DMS53 treated with DMSO at 0.1 percent for 48 hours (cell line): ENCODE measurements around the gene ABHD14A.
"Not testable (repeated sequence)": the region's sequence is repeated elsewhere in the genome, so short reads cannot be mapped to it uniquely, and the experiment has no call there.

ENCODE experiments used
- DNase-seq: peaks from one replicate; lab custom pipeline; 2025; ENCODE audit not compliant: unreplicated experiment; lab: John Stamatoyannopoulos, UW

Gene ABHD14A

DNA sequence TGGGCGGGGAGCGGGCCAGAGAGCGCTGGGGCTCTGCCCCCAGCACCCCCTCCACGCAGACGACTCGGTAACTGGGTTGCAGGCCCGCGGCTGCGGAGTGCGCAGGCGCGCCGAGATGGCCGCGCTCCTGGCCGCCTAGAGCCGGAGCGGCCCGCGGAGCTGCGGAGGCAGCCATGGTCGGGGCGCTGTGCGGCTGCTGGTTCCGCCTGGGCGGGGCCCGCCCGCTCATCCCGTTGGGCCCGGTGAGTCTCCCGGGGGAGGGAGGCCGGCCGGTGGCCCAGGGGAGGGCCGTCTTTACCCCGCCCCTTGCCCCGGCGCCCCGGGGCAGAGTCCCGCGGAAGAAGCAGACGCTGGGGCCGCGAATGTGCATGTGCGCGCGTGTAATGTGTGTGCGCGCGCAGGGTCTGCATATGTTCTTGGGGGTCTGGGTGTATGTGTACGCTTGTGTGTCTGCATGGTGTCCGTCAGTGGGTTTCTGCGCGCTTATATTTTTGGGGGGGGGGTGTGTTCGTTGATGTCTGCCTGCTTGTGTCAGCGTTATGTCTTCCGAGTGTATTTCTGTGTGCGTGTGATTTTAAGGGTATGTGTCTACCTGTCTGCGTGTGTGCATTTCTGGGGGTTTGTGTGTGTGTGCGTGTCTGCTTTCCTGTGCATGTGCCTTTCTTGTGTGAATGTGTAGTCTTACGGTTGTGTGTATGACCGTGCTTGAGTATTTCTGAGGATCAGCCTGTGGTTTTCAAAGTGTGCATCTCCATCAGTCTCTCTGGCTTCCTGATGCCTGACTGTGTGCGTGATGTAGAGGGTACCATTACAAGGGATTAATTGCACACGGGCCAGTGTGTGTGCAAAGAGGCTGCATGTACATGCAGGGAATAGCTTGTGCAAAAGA lies at the start of gene ABHD14A:
TSS of gene ABHD14A (plus strand) at position 102 of the 889 bp plus-strand sequence. CDS start at position 174, 72 bp downstream.
- DNase-seq: peak; percentile 6

DNA sequence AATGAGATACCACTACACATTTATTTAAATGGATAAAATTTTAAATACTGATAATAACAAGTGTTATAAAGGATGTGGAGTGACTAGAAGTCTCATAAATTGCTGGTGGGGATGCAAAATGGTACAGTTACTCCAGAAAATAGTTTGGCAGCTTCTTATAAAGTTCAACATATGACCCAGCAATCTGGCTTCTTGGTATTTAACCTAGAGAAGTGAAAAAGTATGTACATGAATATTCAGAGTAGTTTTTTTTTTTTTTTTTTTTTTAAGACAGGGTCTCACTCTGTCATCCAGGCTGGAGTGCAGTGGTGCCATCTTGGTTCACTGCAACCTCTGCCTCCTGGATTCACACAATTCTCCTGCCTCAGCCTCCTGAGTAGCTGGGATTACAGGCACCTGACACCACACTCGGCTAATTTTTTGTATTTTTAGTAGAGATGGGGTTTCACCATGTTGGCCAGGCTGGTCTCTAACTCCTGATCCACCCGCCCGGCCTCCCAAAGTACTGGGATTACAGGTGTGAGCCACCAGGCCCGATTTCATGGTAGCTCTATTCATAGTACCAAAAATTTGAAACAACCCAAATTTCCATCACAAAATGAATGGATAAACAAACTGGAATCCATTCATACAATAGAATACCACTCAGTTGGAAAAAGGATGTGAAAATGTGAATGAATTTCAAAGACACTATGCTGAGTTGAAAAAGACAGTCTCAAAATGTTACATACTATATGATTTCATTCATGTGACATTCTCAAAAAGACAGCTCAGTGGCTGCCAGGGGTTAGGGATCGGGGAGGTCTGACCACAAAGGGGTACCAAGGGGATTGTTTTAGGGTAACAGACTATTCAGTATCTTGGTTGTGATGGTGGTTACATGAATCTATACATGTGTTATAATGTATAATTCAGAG lies 47.5 kb upstream of the ABHD14A start:
- DNase-seq: no peak

DNA sequence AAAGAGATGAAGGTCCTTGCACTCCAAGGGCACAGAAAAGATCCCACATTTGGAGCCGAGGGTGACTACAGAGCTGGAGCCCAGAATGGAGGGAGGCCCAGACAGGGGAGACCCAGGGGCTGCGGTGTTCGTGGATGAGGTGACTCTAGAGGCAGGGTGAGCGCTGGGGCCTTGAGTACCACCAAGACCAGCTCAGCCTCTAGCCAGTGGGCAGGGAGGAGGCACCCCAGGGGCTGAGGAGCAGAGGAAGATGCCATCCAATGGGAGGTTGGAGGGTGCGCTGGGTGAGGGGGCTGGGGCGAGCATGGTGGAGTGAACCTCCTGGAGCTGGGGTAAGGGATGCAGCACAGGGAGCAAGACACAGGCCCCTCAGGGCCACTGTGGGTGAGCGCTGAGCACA lies 46.4 kb upstream of the ABHD14A start:
- DNase-seq: no peak

DNA sequence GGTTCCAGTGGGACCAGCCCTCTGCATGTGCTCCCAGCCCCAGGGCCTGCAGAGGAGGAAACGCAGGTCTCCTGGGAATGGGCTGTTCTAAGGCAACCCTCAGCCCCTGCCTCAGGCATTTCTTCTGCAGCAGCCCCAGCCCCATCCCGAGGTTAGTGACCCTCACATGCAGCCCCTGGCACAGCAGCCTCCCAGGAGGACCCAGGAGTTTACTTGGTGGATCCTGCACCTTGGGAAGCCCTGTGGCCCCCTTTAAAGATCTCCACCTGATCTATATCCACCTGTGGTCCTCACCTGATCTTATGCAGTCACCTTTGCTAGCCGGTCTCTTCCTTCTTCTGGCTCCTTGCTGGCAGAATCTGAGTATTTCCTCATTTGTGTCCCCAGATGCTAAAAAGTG lies 45.9 kb upstream of the ABHD14A start:
- not testable (repeated sequence) for DNase-seq

DNA sequence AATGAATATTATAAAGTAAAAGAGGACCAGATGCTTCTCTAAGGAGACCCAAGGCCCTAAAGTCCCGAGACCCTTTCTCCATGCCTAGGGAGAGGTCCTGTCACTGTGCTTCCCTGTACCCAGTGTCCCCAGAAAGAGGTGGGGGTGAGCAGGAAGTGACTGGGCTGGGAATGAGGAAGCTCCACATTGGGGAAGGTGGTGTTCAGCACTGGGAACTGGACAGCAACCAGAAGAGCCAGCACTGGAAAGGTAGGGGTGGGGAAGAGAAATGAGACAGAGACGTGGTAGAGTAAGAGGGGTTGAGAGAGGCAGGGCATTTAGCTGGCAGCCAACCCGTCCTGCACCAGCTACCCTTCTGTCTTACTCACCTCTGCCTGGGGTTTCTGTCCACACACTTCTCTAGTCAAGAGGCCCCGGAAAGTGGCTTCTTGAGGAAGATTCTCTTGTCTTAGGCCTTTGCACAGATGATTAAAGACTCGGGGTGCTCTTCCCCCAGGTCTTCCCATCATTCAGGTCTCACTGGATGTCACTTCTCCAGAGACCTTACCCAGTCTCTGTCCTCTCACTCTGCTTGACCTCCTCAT lies 45.4 kb upstream of the ABHD14A start:
- DNase-seq: no peak

DNA sequence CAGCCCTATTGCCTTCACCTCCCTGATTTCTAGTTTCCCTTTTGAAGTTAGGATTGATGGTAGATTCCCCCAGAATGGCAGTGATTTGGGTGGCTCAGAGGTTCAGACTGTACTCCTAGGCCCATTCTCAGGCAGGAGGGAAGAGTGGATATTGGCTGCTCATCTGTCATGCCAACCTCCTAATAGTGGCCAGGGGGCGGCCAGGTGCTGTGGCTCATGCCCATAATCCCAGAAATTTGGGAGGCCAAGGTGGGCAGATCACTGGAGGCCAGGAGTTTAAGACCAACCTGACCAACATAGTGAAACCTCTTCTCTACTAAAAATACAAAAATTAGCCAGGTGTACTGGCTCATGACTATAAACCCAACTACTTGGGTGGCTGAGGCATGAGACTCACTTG lies 44.4 kb upstream of the ABHD14A start:
- no peak for DNase-seq

DNA sequence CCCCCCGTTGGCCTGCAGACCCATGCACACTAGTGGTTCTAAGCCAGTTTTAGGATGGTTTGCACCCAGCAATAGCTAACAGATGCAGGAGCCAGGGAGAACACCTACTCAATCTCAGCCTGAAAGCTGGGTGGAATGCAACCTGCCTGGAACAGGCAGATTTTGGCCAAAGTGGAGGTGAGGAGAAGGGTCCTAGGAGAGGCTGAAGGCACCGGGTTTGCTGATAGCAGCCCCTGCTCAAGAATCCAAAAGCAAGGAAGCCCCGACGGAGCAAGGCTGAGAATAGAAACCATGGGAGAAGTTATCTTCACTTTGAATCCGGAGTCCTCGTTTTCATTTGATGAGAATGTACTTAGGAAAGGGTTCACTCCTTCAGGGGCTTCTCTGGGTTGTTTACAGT lies 43.1 kb upstream of the ABHD14A start:
- no peak for DNase-seq

DNA sequence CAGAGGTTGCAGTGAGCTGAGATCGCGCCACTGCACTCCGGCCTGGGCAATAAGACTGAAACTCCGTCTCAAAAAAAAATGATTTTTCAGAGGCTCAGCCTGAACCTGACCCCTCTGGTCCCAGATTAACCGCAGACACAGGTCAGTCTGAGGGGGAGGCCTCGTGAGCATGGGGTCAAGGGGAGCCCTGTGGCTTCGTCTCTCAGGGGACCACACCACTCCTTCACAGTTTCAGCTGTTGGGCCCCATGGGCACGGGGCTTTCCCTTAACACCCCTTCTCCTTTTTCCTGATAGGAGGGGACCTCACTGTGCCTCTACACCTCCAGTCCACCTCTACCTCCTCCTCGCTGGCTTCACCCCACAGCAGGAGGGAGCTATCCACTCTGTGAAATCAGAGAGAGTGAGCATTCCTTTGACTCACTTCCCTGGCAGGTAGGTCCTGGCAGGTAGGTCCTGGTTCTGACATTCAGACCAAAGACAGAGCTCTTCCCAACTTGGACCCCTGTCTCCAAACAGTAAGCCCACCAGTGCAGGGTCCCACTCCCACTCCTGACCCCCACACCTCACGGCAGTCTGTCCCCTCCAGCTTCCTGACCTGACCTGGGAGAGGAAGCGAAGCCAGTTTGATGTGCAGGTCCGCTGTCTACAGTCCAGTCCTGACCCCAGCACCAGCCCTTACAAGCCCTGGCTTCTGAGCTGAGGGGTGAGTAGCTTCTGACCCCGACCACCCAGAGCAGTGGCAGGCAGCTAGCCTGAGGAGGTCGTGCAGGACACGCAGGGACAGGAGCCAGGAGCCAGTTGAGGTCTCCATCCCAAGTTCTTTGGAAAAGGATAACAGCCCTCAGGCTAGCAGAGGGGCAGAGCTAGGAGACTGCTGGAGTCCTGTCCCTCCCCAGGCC lies 42.1 kb upstream of the ABHD14A start:
- no peak for DNase-seq

DNA sequence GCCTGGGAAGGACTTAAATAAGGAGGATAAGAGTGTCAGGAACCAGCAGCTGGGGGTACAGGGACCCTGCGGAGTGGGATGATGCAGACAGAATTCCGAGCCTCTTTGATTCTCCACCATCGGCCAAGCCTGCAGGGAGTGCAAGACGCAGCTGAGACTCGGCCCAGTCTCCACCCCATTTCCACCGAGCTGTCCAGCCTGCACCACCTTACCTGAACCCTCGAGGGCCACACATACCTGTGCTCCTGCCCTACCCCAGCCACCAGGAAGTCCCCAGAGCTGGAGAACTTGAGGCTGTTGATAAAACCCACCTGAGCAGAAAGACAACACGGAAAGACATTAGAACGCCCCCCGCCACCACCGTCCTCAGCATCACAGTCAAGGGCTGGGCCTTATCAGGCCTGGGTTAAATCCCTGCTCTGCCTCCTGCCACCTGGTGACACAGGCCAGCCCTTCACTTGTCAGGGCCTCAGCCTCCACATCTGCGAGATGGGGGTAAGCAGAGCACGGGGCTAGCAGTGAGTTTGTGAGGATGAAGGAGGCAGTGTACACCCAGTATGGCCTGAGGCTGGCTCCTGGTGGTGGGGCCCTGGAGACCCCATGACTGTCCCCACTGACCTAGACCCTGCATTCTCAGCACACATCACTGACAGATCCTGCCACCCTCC lies 41.3 kb upstream of the ABHD14A start:
- DNase-seq: no peak

DNA sequence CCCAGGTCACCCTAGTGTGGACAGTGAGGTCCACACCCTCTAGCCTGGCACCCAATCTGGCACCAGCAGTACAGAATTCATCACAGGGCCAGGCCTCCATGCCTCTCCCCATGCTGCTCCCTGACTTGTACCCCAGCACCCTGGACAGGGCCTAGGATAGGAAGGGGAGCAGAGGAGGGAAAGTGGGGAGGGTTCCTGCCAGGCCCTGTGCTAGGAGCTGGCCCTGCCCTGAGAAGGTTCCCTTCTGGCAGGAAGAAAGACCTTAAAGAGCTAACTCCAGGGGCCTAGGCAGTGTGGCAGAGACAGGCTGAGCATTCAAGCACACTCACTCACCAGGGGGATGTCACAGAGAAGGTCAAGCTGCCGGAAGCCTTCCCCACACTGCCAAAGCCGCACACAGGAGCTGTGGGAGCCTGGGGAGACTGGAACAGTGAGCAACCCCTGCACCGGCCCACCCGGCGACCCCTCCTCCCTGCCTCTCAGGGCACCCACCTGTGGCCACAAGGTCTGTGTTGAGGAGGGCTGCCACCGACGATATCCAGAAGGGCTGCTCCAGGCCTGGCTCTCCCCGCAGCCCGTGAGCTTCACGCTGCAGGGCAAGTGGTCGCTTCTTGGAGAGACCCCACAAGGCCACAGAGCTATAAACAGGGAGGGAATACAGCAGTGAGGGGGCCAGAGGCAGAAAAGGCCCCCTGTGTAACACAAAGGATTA lies 40.6 kb upstream of the ABHD14A start:
- DNase-seq: no peak

DNA sequence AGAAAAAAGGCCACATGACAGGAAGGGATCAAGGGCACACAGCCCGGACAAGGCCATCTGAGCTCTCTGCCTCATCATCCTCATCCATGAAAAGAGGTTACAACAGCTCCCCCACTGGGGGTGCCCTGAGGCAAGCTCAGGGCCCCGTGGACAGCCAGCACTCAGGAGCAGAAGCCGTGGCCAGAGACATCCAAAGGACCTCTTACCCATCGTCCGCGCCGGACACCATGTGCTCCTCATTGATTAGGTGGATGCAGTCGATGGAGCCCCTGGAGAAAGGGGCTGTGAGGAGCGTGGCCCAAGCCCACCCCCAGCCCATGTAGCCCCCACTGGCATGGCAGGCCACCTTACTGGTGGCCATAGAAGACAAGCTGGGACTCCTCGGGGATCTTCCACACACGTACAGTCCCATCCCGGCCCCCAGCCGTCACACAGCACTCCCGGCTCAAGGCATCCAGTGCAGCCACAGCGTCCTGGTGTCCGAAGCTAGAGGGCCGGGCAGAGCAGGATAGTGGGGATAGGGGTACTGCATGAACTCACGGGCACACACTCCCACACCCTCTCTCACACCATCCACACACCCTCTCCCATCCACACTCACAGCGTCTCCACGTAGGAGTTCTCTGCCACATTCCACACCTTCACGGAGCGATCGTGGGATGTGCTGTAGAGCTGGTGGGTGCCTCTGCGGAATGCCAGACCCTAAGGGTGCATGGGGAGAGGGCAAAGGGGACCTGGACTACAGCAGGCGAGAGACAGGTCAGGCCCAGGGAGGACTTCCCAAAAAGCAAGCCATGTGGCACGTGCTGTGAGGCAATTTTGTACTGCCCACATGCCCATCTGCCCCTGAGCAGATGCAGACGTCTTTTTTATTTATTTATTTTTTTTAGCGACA lies 39.6 kb upstream of the ABHD14A start:
- DNase-seq: no peak

DNA sequence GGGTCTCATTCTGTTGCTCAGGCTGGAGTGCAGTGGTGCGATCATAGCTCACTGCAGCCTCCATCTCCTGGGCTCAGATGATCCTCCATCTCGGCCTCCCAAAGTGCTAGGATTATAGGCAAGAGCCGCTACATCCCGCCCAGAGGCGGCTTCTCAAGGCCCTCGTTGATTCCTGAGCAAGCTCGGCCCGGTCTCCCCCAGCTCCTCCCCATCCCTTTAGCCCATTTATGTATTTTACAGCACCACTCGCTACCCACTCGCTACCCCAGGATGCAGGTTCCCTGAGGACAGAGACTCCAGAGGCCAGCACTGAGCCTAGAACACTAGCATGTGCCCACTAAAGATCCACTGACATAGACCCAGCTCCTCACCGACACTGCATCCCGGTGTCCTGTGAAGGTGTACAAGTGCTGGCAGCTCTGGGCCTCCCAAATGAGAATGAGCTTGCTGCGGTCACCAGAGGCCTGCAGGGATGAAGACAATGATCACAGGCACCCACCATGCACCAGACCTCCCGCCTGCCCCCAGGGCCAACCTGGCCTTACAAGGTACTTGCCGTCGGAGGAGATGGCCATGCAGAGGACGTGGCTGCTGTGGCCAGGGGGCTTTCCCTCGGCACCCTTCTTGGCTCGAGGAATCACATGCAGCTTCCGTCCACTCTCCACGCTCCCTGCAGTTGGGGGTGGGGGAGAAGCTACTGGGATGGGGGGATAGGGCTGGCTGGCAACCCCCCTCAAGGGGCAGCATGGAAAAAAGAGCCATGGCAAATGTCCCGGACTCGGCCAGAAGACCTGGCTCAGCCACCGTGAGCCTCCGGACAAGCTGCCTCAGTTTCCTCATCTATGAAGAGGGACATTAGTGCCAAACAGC lies 38.7 kb upstream of the ABHD14A start:
- no peak for DNase-seq

DNA sequence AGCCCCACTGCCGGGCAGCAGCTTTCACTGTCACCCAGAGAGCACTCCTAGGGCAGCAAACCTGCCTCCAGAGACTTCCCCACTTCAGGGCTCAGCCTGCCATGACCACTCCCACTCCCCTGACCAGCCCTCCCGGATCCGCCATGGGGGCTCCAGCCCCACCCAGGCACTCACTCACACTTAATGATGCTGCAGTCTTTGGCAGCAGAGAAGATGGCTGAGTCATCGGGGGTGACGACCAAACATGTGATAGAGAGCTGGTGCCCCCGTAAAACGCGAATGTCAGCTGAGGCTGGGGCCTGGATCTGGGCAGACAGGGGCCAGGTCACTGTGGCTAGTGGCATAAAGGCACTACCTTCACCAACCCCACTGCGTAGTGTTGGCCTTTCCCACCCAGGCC lies 37.9 kb upstream of the ABHD14A start:
- no peak for DNase-seq

DNA sequence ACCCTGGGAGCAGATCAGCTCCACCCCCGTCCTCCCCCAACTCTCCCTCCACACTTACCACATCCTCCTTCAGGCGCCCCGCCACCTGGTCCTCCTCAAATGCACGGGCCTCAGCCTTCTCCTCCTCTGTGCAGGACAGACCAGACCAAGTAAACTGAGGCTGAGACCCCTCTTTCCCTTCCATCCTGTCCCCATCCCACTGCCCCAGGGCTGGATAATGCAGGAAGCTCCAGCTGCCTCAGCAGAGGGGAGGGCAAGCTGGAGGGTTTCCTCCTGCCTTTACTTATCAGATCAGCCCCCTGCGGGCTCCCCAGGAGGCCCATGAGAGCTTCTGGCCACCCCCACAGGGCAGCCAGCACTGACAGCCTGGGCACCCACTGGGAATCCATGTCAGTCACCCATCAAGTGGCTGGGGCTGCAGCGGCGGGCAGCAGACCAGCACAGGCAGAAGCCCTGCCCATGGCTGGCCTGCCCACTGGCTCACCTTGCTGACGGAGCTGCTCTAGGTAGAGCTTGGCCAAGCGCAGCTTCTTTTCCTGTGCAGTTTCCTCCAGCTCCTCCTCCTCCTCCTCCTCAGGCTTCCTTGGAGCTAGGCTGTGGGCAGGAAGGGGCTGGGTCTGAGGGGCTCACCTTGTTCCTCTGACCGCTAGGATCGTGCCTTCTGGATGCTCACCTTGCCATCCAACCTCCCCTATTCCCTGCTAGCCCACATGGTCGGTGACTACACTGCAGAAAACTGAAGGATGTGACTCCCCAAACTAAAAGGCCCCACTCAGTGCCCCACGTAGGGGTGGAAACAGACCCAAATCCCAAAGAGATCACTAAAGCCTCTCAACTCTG lies 37.0 kb upstream of the ABHD14A start:
- no peak for DNase-seq

DNA sequence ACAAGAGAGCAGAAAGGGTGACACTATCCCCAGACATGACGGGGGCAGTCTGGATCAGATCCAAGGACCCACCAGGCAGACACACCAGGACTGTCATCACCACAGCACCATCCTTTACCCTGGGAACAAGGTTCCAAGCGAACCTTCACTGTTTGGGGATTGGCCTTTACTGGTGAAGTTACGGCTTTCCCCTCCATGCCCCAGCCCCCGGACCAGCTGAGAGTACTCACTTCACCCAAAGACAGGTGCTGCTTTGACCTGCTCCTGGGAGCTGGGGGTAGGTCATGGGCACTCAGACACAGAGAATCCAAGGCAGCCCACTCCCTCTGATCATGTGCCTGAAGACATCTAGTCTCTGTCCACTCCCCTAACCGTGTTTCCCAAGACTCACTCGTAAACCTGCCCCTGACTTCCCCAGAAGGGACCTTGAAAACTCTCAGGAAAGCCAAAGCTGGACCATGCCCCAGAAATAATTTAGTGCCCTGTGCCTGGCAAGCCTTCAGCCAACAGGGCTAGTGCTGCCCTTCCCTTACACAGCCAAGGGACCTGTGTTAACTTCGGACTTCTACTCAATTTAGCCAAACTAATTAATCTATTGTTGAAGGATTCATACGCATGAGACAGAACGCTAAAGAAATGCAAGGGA lies 36.0 kb upstream of the ABHD14A start:
- DNase-seq: no peak
